ENCODE measurements around the gene NLRP3. TPM values are rescaled to one million over a fixed set of nuclear protein-coding genes. Genes with fewer than 3 reads are reported as not detected.
"Not testable (repeated sequence)": the region's sequence is repeated elsewhere in the genome, so short reads cannot be mapped to it uniquely, and the experiment has no call there.

NLRP3 gene
- total and polyA plus RNA-seq, 4 donors, result 1.9 to 5.0 (median 2.8) TPM

DNA sequence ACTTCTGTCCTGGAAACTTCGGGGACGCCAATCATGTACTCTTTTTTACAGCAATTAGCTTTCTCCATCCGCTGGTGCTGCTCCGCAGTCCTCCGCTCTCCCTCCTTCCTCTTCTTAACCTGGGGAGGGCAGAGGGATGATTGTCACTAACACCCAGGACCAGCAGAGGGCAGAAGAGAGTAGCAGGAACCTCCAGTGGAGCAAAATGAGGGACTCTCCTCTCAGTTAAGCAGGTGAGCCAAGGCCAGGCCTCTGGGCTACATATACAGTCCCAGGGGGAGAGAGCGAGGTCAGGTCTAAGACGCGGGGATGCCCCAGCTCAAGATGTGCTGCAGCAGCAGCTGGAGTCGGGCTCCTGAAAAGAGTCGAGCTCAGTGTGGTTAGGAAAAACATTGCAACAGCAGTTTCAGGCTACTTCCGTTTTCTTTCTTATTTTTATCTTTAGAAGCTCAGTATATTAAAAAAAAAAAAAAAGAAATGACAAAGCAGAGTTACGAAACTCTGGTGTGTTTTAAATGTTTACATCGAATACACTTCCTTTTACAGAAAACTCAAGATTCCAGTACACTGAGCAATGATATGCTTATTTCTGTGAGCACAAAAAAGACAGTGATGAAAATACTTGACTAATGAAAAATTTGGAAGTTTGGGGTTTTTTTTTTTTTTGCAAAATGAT lies 25.7 kb upstream of the NLRP3 start:
- H3K4me1 ChIP-seq (ENCODE audit: control insufficient read depth, insufficient read depth, low read length), result no peaks in the 10 kb centered on the region
- H3K27me3 ChIP-seq (ENCODE audit: control insufficient read depth, insufficient read depth, low read length), result no peaks in the 10 kb centered on the region
- H3K9me3 ChIP-seq (ENCODE audit: control insufficient read depth, insufficient read depth, low read length), result no peaks in the 10 kb centered on the region
- no peaks in the 10 kb centered on the region for H3K36me3 ChIP-seq (ENCODE audit: control insufficient read depth, insufficient read depth, low read length)
- H3K27ac ChIP-seq (ENCODE audit: low read depth, low read length), result no peak overlapping the region
- no peak overlapping the region for H3K4me3 ChIP-seq (ENCODE audit: low read depth, low read length)
- WGBS (ENCODE audit: insufficient coverage), result 13% methylated on average over 6 of the region's 13 CpGs
- DNase-seq (ENCODE audit: low read depth in 4 of 6, low spot score in 6 of 6), result peak; percentile 47 to 90 (median 62)

DNA sequence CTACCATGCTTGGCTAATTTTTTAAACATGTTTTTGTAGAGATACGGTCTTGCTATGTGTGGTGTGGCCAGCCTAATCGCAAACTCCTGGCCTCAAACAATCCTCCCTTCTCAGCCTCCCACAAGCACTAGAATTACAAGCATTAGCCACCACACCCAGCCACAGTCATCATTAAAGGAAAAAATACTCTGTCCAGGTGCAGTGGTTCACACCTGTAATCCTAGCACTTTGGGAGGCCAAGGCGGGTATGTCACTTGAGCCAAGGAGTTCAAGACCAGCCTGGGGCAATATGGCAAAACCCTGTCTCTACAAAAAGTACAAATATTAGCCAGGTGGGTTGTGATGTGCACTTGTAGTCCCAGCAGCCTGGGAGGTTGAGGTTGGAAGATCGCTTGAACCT lies 25.0 kb upstream of the NLRP3 start:
- H3K9me3 ChIP-seq (ENCODE audit: control insufficient read depth, insufficient read depth, low read length), result no peaks in the 10 kb centered on the region
- no peak overlapping the region for H3K27ac ChIP-seq (ENCODE audit: low read depth, low read length)
- WGBS (ENCODE audit: insufficient coverage), result no CpG with 5 or more reads among the region's 4 CpGs
- no peak for DNase-seq (ENCODE audit: low read depth in 4 of 6, low spot score in 6 of 6)
- H3K36me3 ChIP-seq (ENCODE audit: control insufficient read depth, insufficient read depth, low read length), result no peaks in the 10 kb centered on the region
- no peaks in the 10 kb centered on the region for H3K4me1 ChIP-seq (ENCODE audit: control insufficient read depth, insufficient read depth, low read length)
- H3K4me3 ChIP-seq (ENCODE audit: low read depth, low read length), result no peak overlapping the region
- no peaks in the 10 kb centered on the region for H3K27me3 ChIP-seq (ENCODE audit: control insufficient read depth, insufficient read depth, low read length)

DNA sequence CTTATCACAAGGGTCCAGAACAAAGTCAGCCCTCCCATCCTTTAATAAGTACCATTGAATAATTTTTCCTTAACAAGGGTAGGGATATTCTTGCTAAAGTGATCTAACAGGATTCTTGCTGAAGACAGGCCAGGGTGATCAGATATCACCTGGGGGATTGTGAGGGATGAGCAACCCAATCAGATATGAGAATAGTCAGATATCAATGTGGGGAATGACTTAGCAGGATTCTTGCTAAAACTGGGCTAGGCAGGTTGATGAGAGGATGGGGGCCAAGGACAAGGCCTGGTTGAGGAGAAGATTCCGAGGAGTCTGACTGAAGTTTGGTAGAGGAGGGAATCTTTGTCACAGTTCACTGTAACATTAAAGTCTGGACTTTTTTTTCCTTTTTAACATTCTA lies 23.9 kb upstream of the NLRP3 start:
- Histone ChIP-seq H3K27me3 (ENCODE audit: control insufficient read depth, insufficient read depth, low read length) (no peaks in the 10 kb centered on the region), H3K27ac (ENCODE audit: low read depth, low read length) (no peak overlapping the region), H3K36me3 (ENCODE audit: control insufficient read depth, insufficient read depth, low read length) (no peaks in the 10 kb centered on the region), H3K9me3 (ENCODE audit: control insufficient read depth, insufficient read depth, low read length) (no peaks in the 10 kb centered on the region), H3K4me1 (ENCODE audit: control insufficient read depth, insufficient read depth, low read length) (no peaks in the 10 kb centered on the region), H3K4me3 (ENCODE audit: low read depth, low read length) (no peak overlapping the region)
- no CpG with 5 or more reads among the region's 1 CpG for WGBS (ENCODE audit: insufficient coverage)
- no peak for DNase-seq (ENCODE audit: low read depth in 4 of 6, low spot score in 6 of 6)

GRCh38 chr1:247395075-247395474 lies 20.9 kb upstream of the NLRP3 start:
- not testable (repeated sequence) for H3K36me3 ChIP-seq (ENCODE audit: control insufficient read depth, insufficient read depth, low read length); H3K4me1 ChIP-seq (ENCODE audit: control insufficient read depth, insufficient read depth, low read length); DNase-seq (ENCODE audit: low read depth in 4 of 6, low spot score in 6 of 6); H3K27me3 ChIP-seq (ENCODE audit: control insufficient read depth, insufficient read depth, low read length); H3K4me3 ChIP-seq (ENCODE audit: low read depth, low read length); H3K27ac ChIP-seq (ENCODE audit: low read depth, low read length); H3K9me3 ChIP-seq (ENCODE audit: control insufficient read depth, insufficient read depth, low read length)
- 74% methylated on average over 5 of the region's 8 CpGs for WGBS (ENCODE audit: insufficient coverage)

DNA sequence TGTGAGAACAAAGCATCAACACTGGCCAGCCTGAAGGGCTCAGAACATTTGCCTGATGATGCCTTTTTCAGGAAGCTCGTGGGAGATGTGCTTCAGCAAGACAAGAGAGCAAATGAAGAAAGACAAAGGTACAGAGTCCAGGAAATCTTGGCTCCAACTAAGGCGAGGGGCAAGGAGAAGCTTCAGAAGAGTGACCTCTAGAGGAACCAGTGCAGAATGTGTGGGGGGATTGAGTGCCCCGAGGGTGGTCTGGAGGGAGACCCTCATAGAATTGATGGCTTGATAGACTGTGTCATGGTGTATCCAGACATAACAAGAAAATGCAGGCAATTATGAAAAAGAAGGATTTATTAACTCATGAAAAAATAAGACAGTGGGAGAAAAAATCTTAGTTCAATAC lies 15.3 kb upstream of the NLRP3 start:
- H3K36me3 ChIP-seq (ENCODE audit: control insufficient read depth, insufficient read depth, low read length), result no peaks in the 10 kb centered on the region
- H3K4me1 ChIP-seq (ENCODE audit: control insufficient read depth, insufficient read depth, low read length), result no peaks in the 10 kb centered on the region
- no peak overlapping the region for H3K27ac ChIP-seq (ENCODE audit: low read depth, low read length)
- H3K4me3 ChIP-seq (ENCODE audit: low read depth, low read length), result no peak overlapping the region
- H3K27me3 ChIP-seq (ENCODE audit: control insufficient read depth, insufficient read depth, low read length), result no peaks in the 10 kb centered on the region
- no peaks in the 10 kb centered on the region for H3K9me3 ChIP-seq (ENCODE audit: control insufficient read depth, insufficient read depth, low read length)
- no peak for DNase-seq (ENCODE audit: low read depth in 4 of 6, low spot score in 6 of 6)
- 51% methylated on average over 3 of the region's 3 CpGs for WGBS (ENCODE audit: insufficient coverage)

- Histone ChIP-seq H3K27me3 (ENCODE audit: control insufficient read depth, insufficient read depth, low read length) (no peaks in the 10 kb centered on the region), H3K36me3 (ENCODE audit: control insufficient read depth, insufficient read depth, low read length) (no peaks in the 10 kb centered on the region), H3K4me1 (ENCODE audit: control insufficient read depth, insufficient read depth, low read length) (no peaks in the 10 kb centered on the region), H3K27ac (ENCODE audit: low read depth, low read length) (no peak overlapping the region), H3K9me3 (ENCODE audit: control insufficient read depth, insufficient read depth, low read length) (no peaks in the 10 kb centered on the region), H3K4me3 (ENCODE audit: low read depth, low read length) (no peak overlapping the region)
- no peak for DNase-seq (ENCODE audit: low read depth in 4 of 6, low spot score in 6 of 6)
- 85% methylated on average over 8 of the region's 10 CpGs for WGBS (ENCODE audit: insufficient coverage)
Observed at GRCh38 chr1:247401310-247402119, 14.5 kb upstream of the NLRP3 start.

- H3K27me3 ChIP-seq (ENCODE audit: control insufficient read depth, insufficient read depth, low read length), result no peaks in the 10 kb centered on the region
Observed at GRCh38 chr1:247402120-247402675, 13.8 kb upstream of the NLRP3 start.

GRCh38 chr1:247406014-247406656 lies 9.8 kb upstream of the NLRP3 start:
- Histone ChIP-seq H3K36me3 (ENCODE audit: control insufficient read depth, insufficient read depth, low read length) (no peaks in the 10 kb centered on the region), H3K27ac (ENCODE audit: low read depth, low read length) (no peak overlapping the region), H3K9me3 (ENCODE audit: control insufficient read depth, insufficient read depth, low read length) (no peaks in the 10 kb centered on the region), H3K4me3 (ENCODE audit: low read depth, low read length) (no peak overlapping the region), H3K4me1 (ENCODE audit: control insufficient read depth, insufficient read depth, low read length) (no peaks in the 10 kb centered on the region), H3K27me3 (ENCODE audit: control insufficient read depth, insufficient read depth, low read length) (no peaks in the 10 kb centered on the region)
- DNase-seq (ENCODE audit: low read depth in 4 of 6, low spot score in 6 of 6), result no peak
- WGBS (ENCODE audit: insufficient coverage), result 94% methylated on average over 40 of the region's 40 CpGs

More at GRCh38 chr1:247402120-247402675, 13.8 kb upstream of the NLRP3 start:
- Histone ChIP-seq H3K9me3 (ENCODE audit: control insufficient read depth, insufficient read depth, low read length) (no peaks in the 10 kb centered on the region), H3K4me3 (ENCODE audit: low read depth, low read length) (no peak overlapping the region), H3K36me3 (ENCODE audit: control insufficient read depth, insufficient read depth, low read length) (no peaks in the 10 kb centered on the region), H3K27ac (ENCODE audit: low read depth, low read length) (no peak overlapping the region), H3K4me1 (ENCODE audit: control insufficient read depth, insufficient read depth, low read length) (no peaks in the 10 kb centered on the region)
- WGBS (ENCODE audit: insufficient coverage), result no CpG with 5 or more reads among the region's 7 CpGs
- no peak for DNase-seq (ENCODE audit: low read depth in 4 of 6, low spot score in 6 of 6)

DNA sequence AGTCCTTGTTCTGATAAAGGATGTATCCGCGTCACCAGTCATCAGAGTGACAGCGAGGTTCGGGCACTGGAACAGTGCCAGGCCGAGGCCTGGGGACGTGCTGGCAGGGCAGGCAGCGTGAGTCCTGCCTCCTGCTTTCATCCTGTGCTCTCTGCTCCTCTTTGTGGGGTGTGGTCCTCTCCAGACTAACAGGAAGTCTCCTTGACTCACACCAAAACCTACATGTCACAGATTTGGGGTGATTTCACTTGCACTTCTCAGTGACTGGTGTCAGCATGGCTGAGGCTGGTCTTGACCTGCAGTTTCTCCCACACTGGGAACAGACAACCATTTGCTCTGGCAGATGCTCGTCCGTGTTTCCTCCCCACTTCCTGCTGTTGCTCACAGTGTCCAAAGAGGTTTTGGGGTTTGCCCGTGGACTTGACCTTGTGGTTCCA lies 8.8 kb upstream of the NLRP3 start:
- H3K4me1 ChIP-seq (ENCODE audit: control insufficient read depth, insufficient read depth, low read length), result no peaks in the 10 kb centered on the region
- WGBS (ENCODE audit: insufficient coverage), result 87% methylated on average over 5 of the region's 10 CpGs
- DNase-seq (ENCODE audit: low read depth in 4 of 6, low spot score in 6 of 6), result no peak
- no peaks in the 10 kb centered on the region for H3K9me3 ChIP-seq (ENCODE audit: control insufficient read depth, insufficient read depth, low read length)
- no peak overlapping the region for H3K4me3 ChIP-seq (ENCODE audit: low read depth, low read length)
- H3K27me3 ChIP-seq (ENCODE audit: control insufficient read depth, insufficient read depth, low read length), result no peaks in the 10 kb centered on the region
- no peaks in the 10 kb centered on the region for H3K36me3 ChIP-seq (ENCODE audit: control insufficient read depth, insufficient read depth, low read length)
- no peak overlapping the region for H3K27ac ChIP-seq (ENCODE audit: low read depth, low read length)
